ENCODE measurements around the gene LTBP1. TPM values are rescaled to one million over a fixed set of nuclear protein-coding genes. Genes with fewer than 3 reads are reported as not detected.

LTBP1 gene
- total RNA-seq, 5 donors from 2014 or later (not counting 1 experiment from before 2014, with no cell fraction given), result 0.16 to 0.76 (median 0.43) TPM

DNA sequence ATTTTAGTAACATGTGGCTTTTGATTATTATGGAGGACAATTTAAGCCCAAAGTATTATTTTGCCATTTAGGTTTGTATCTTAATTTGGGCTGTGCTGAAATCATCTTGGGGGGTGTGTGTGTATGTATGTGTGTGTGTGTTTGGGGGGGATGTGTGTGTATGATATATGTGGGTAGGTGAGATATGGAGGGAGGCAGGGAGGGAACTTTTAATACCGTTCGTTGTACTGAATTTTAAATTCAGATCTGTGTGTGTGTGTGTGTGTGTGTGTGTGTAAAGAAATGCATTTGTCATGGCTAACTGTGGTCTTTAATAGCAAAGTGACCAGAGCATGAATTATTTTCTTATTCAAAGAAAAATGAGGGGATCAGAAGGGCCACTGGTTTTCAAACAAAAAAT, 113.7 kb downstream of the LTBP1 start:
- H3K4me1 Mint-ChIP-seq, result no peaks in the 10 kb centered on the region
- ChIA-PET CTCF (no interaction called here), POLR2A (no interaction called here)
- no peak overlapping the region for H3K4me3 Mint-ChIP-seq
- WGBS (ENCODE audit: insufficient coverage), result 89% methylated on average over 2 of the region's 2 CpGs
- no peak overlapping the region for H3K27ac Mint-ChIP-seq
- Histone ChIP-seq H3K36me3 (ENCODE audit: control insufficient read depth in 2 of 2, extremely low read depth in 1 of 2, insufficient read depth in 1 of 2, low read length in 1 of 2) (no peaks in the 10 kb centered on the region), H3K9me3 (no peaks in the 10 kb centered on the region), H3K4me1 (ENCODE audit: control insufficient read depth in 1 of 2, extremely low read depth in 1 of 2, insufficient read depth in 2 of 2, low read length in 2 of 2) (no peaks in the 10 kb centered on the region), H3K27me3 (replicated peaks in 1 of 2; ENCODE audit: control insufficient read depth in 2 of 2, extremely low read depth in 1 of 2, insufficient read depth in 2 of 2, low read length in 1 of 2) (no peaks in the 10 kb centered on the region), H3K27ac (ENCODE audit: low read length) (no peak overlapping the region), H3K4me3 (ENCODE audit: control insufficient read depth in 1 of 2, extremely low read depth in 1 of 2, low read length in 1 of 2) (no peak overlapping the region)
- H3K9me3 Mint-ChIP-seq, result no peaks in the 10 kb centered on the region
- peaks cover 4 to 10% of the 10 kb centered on the region in 2 donors for H3K27me3 Mint-ChIP-seq
- no peaks in the 10 kb centered on the region for H3K36me3 Mint-ChIP-seq
- ATAC-seq (replicated peaks in 1 of 4) (no peak), DNase-seq (no peak)

GRCh38 chr2:33062665-33063250, 116.0 kb downstream of the LTBP1 start:
- Mint-ChIP-seq H3K4me1 (no peaks in the 10 kb centered on the region), H3K27ac (no peak overlapping the region), H3K36me3 (no peaks in the 10 kb centered on the region), H3K9me3 (no peaks in the 10 kb centered on the region), H3K4me3 (no peak overlapping the region), H3K27me3 (peaks cover 4 to 8% of the 10 kb centered on the region in 2 donors)
- H3K4me1 ChIP-seq (ENCODE audit: control insufficient read depth in 1 of 2, extremely low read depth in 1 of 2, insufficient read depth in 2 of 2, low read length in 2 of 2), result no peaks in the 10 kb centered on the region
- ChIA-PET POLR2A (no interaction called here), CTCF (no interaction called here)
- DNase-seq (no peak), ATAC-seq (replicated peaks in 1 of 4) (no peak)
- H3K27me3 ChIP-seq (replicated peaks in 1 of 2; ENCODE audit: control insufficient read depth in 2 of 2, extremely low read depth in 1 of 2, insufficient read depth in 2 of 2, low read length in 1 of 2), result no peaks in the 10 kb centered on the region
- H3K27ac ChIP-seq (ENCODE audit: low read length), result no peak overlapping the region
- H3K4me3 ChIP-seq (ENCODE audit: control insufficient read depth in 1 of 2, extremely low read depth in 1 of 2, low read length in 1 of 2), result no peak overlapping the region
- H3K9me3 ChIP-seq, result no peaks in the 10 kb centered on the region
- H3K36me3 ChIP-seq (ENCODE audit: control insufficient read depth in 2 of 2, extremely low read depth in 1 of 2, insufficient read depth in 1 of 2, low read length in 1 of 2), result no peaks in the 10 kb centered on the region
- WGBS (ENCODE audit: insufficient coverage), result no CpG with 5 or more reads among the region's 4 CpGs

DNA sequence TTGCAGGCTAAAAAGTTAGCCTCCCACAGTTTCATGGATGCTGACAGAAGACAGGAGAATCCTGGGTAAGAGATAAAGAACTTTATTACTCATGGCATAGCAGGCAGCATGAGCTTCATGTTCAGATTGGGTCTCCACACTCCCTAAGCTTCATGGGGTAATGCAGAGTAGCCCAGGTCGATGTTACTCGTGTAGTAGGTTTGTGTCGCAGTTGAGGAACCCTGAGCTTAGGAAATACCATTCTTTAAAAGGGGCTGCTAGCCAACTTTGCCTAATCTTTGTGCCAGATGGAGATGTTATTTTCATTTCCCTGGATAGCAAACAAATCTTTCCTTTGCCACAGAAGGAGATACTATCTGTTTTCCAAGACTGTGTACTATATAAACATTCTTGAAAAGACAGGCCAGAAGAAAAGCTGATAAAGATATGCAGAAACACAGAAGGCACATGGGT, 117.6 kb downstream of the LTBP1 start:
- Histone ChIP-seq H3K36me3 (ENCODE audit: control insufficient read depth in 2 of 2, extremely low read depth in 1 of 2, insufficient read depth in 1 of 2, low read length in 1 of 2) (no peaks in the 10 kb centered on the region), H3K4me1 (ENCODE audit: control insufficient read depth in 1 of 2, extremely low read depth in 1 of 2, insufficient read depth in 2 of 2, low read length in 2 of 2) (no peaks in the 10 kb centered on the region), H3K27me3 (replicated peaks in 1 of 2; ENCODE audit: control insufficient read depth in 2 of 2, extremely low read depth in 1 of 2, insufficient read depth in 2 of 2, low read length in 1 of 2) (peaks cover 0 to 4% of the 10 kb centered on the region in 2 experiments), H3K9me3 (no peaks in the 10 kb centered on the region), H3K27ac (ENCODE audit: low read length) (no peak overlapping the region), H3K4me3 (ENCODE audit: control insufficient read depth in 1 of 2, extremely low read depth in 1 of 2, low read length in 1 of 2) (no peak overlapping the region)
- ATAC-seq (replicated peaks in 1 of 4) (no peak), DNase-seq (no peak)
- Mint-ChIP-seq H3K9me3 (no peaks in the 10 kb centered on the region), H3K4me1 (no peaks in the 10 kb centered on the region), H3K27me3 (peaks cover 4 to 7% of the 10 kb centered on the region in 2 donors), H3K4me3 (no peak overlapping the region), H3K36me3 (no peaks in the 10 kb centered on the region), H3K27ac (no peak overlapping the region)
- POLR2A ChIA-PET, result interaction anchor here in 1 of 2 donors (0.6 to 0.7 kb wide), 2 partner anchors 484 to 690 kb away, joined by 3 read pairs; no protein-coding TSS in a partner anchor
- 100% methylated on average over 3 of the region's 3 CpGs for WGBS (ENCODE audit: insufficient coverage)
- CTCF ChIA-PET, result no interaction called here

DNA sequence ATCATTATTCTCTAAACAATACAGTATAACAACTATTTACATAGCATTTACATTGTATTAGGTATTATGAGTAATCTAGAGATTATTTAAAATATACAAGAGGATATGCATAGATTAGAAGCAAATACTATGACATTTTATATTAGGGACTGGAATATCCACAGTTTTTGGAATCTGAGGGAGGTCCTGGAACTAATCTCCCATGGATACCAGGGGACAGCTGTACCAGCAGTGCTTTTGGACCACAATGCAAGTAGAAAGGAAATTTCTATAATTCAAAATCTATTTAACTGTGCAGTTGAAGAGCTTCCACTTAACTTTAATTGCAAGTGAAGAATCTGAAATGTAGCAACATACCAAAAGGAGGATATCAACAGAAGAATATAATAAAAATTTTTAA, 120.8 kb downstream of the LTBP1 start:
- Histone ChIP-seq H3K4me1 (ENCODE audit: control insufficient read depth in 1 of 2, extremely low read depth in 1 of 2, insufficient read depth in 2 of 2, low read length in 2 of 2) (no peaks in the 10 kb centered on the region), H3K27me3 (replicated peaks in 1 of 2; ENCODE audit: control insufficient read depth in 2 of 2, extremely low read depth in 1 of 2, insufficient read depth in 2 of 2, low read length in 1 of 2) (peaks cover 0 to 7% of the 10 kb centered on the region in 2 experiments), H3K4me3 (ENCODE audit: control insufficient read depth in 1 of 2, extremely low read depth in 1 of 2, low read length in 1 of 2) (no peak overlapping the region), H3K36me3 (ENCODE audit: control insufficient read depth in 2 of 2, extremely low read depth in 1 of 2, insufficient read depth in 1 of 2, low read length in 1 of 2) (no peaks in the 10 kb centered on the region), H3K9me3 (no peaks in the 10 kb centered on the region), H3K27ac (ENCODE audit: low read length) (no peak overlapping the region)
- H3K27me3 Mint-ChIP-seq, result peaks cover 7 to 10% of the 10 kb centered on the region in 2 donors
- POLR2A ChIA-PET, result no interaction called here
- no peaks in the 10 kb centered on the region for H3K9me3 Mint-ChIP-seq
- no peak overlapping the region for H3K4me3 Mint-ChIP-seq
- CTCF ChIA-PET, result no interaction called here
- no peaks in the 10 kb centered on the region for H3K36me3 Mint-ChIP-seq
- no peak overlapping the region for H3K27ac Mint-ChIP-seq
- DNase-seq (no peak), ATAC-seq (replicated peaks in 1 of 4) (no peak)
- H3K4me1 Mint-ChIP-seq, result no peaks in the 10 kb centered on the region

DNA sequence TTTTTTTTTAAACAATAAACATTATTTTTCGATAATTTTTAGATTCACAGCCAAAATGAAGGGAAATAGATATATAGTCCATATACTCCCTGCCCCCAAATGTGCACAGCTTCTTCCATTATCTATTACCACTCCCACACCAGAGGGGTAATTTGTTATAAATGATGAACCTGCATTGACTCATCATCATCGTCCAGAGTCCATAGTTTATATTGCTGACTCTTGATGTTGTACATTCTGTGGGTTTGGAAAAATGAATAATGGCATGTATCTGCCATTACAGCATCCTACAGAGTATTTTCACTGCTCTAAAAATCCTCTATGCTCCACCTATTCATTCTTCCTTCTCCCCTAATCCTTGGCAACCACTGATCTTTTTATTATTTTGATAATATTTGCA, 121.5 kb downstream of the LTBP1 start:
- Mint-ChIP-seq H3K27ac (no peak overlapping the region), H3K27me3 (peaks cover 6 to 9% of the 10 kb centered on the region in 2 donors), H3K4me3 (no peak overlapping the region), H3K36me3 (no peaks in the 10 kb centered on the region), H3K4me1 (no peaks in the 10 kb centered on the region), H3K9me3 (no peaks in the 10 kb centered on the region)
- no CpG with 5 or more reads among the region's 2 CpGs for WGBS (ENCODE audit: insufficient coverage)
- Histone ChIP-seq H3K36me3 (ENCODE audit: control insufficient read depth in 2 of 2, extremely low read depth in 1 of 2, insufficient read depth in 1 of 2, low read length in 1 of 2) (no peaks in the 10 kb centered on the region), H3K27me3 (replicated peaks in 1 of 2; ENCODE audit: control insufficient read depth in 2 of 2, extremely low read depth in 1 of 2, insufficient read depth in 2 of 2, low read length in 1 of 2) (peaks cover 0 to 7% of the 10 kb centered on the region in 2 experiments), H3K9me3 (no peaks in the 10 kb centered on the region), H3K4me3 (ENCODE audit: control insufficient read depth in 1 of 2, extremely low read depth in 1 of 2, low read length in 1 of 2) (no peak overlapping the region), H3K27ac (ENCODE audit: low read length) (no peak overlapping the region), H3K4me1 (ENCODE audit: control insufficient read depth in 1 of 2, extremely low read depth in 1 of 2, insufficient read depth in 2 of 2, low read length in 2 of 2) (no peaks in the 10 kb centered on the region)
- ATAC-seq (replicated peaks in 1 of 4) (no peak), DNase-seq (no peak)
- CTCF ChIA-PET, result no interaction called here
- POLR2A ChIA-PET, result interaction anchor here in 1 of 2 donors (0.8 kb wide), 1 partner anchor 17 kb away, joined by 11 read pairs; no protein-coding TSS in a partner anchor

DNA sequence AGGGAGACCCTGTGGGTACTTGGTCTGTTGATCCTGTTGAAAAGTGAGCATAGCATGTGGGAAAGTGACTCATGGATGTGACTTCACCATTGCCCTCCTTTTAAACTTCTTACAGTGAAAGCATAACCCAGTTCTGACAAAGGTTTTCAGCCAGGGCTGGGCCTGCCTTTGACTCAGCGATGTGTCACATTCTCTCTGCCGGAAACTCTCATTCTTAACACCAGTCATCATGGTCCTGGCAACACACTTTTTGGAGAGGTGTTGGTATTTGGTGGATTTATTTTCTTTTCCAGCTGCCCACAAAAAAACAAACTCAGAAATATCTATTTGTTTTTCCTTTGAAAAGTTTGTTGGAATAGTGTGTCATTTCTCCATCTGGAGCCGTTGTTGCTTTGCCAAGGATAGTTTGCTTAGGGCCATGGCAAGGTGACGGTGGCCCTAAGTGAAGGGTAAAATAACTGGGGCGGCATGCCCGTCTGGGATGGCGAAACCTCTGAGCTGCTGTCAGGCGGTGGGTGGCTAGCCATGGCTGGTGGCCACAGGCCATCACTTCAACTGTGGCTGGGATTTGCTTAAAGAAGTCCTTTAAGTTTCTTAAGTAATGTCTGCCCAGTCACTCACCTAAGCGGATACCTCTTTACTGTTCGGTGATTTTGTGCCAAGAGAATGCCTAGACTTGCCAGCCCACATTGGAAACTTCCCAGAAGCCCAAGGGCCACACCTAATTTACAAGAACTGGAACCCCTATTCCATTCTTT, 123.3 kb downstream of the LTBP1 start:
- Histone ChIP-seq H3K9me3 (no peaks in the 10 kb centered on the region), H3K4me3 (ENCODE audit: control insufficient read depth in 1 of 2, extremely low read depth in 1 of 2, low read length in 1 of 2) (no peak overlapping the region), H3K4me1 (ENCODE audit: control insufficient read depth in 1 of 2, extremely low read depth in 1 of 2, insufficient read depth in 2 of 2, low read length in 2 of 2) (no peaks in the 10 kb centered on the region), H3K36me3 (ENCODE audit: control insufficient read depth in 2 of 2, extremely low read depth in 1 of 2, insufficient read depth in 1 of 2, low read length in 1 of 2) (no peaks in the 10 kb centered on the region), H3K27me3 (replicated peaks in 1 of 2; ENCODE audit: control insufficient read depth in 2 of 2, extremely low read depth in 1 of 2, insufficient read depth in 2 of 2, low read length in 1 of 2) (peaks cover 0 to 7% of the 10 kb centered on the region in 2 experiments), H3K27ac (ENCODE audit: low read length) (no peak overlapping the region)
- POLR2A ChIA-PET, result no interaction called here
- ATAC-seq (replicated peaks in 1 of 4) (peak in 1 of 4 experiments; percentile 29), DNase-seq (no peak)
- no peaks in the 10 kb centered on the region for H3K9me3 Mint-ChIP-seq
- no peaks in the 10 kb centered on the region for H3K36me3 Mint-ChIP-seq
- WGBS (ENCODE audit: insufficient coverage), result 92% methylated on average over 7 of the region's 10 CpGs
- no peak overlapping the region for H3K27ac Mint-ChIP-seq
- peaks cover 6 to 9% of the 10 kb centered on the region in 2 donors for H3K27me3 Mint-ChIP-seq
- no peaks in the 10 kb centered on the region for H3K4me1 Mint-ChIP-seq
- CTCF ChIA-PET, result no interaction called here
- no peak overlapping the region for H3K4me3 Mint-ChIP-seq

All from T-cell (primary cell).